Raji (cell line): Measurements from ENCODE around the gene ANK2.

Experiments
- POLR2A ChIP-seq: IDR thresholded peaks from 2 replicates; pipeline ENCODE4 v1.6.1; 2011; ENCODE audit warnings: low read depth, low read length, control low read depth; ENCODE audit not compliant: insufficient read depth

Gene ANK2

GRCh38 chr4:113049421-113050370, at the start of gene ANK2:
Gene ANK2 (plus strand): TSS chr4:113049653. CDS start chr4:113049729, 76 bp downstream.
- TF ChIP-seq POLR2A = no peak

GRCh38 chr4:113003841-113004240, 45.6 kb upstream of the ANK2 start:
- no peak for TF ChIP-seq POLR2A

GRCh38 chr4:113004655-113005054, 44.8 kb upstream of the ANK2 start:
- no peak for TF ChIP-seq POLR2A

GRCh38 chr4:113006632-113007031, 42.8 kb upstream of the ANK2 start:
- TF ChIP-seq POLR2A = no peak

GRCh38 chr4:113007151-113007550, 42.3 kb upstream of the ANK2 start:
- TF ChIP-seq POLR2A = no peak

GRCh38 chr4:113008135-113008534, 41.3 kb upstream of the ANK2 start:
- no peak for TF ChIP-seq POLR2A

GRCh38 chr4:113008716-113009115, 40.7 kb upstream of the ANK2 start:
- no peak for TF ChIP-seq POLR2A

GRCh38 chr4:113009461-113009860, 40.0 kb upstream of the ANK2 start:
- TF ChIP-seq POLR2A = no peak

GRCh38 chr4:113012122-113012725, 37.2 kb upstream of the ANK2 start:
- no peak for TF ChIP-seq POLR2A

GRCh38 chr4:113012786-113013185, 36.7 kb upstream of the ANK2 start:
- no peak for TF ChIP-seq POLR2A

GRCh38 chr4:113013751-113014150, 35.7 kb upstream of the ANK2 start:
- TF ChIP-seq POLR2A = no peak

- TF ChIP-seq POLR2A = no peak
Measured at GRCh38 chr4:113016377-113016776, 33.1 kb upstream of the ANK2 start.

- TF ChIP-seq POLR2A = no peak
Measured at GRCh38 chr4:113020966-113021365, 28.5 kb upstream of the ANK2 start.

GRCh38 chr4:113024388-113024787, 25.1 kb upstream of the ANK2 start:
- no peak for TF ChIP-seq POLR2A

- no peak for TF ChIP-seq POLR2A
Measured at GRCh38 chr4:113025416-113025815, 24.0 kb upstream of the ANK2 start.

GRCh38 chr4:113026556-113026955, 22.9 kb upstream of the ANK2 start:
- TF ChIP-seq POLR2A = no peak
